CD4-positive, alpha-beta memory T cell (primary cell): ENCODE measurements around the gene RASL10B. TPM values are rescaled to one million over a fixed set of nuclear protein-coding genes. Genes with fewer than 3 reads are reported as not detected.

ENCODE experiments used
- CTCF ChIA-PET: fragments of 350-600 bp; sonication (Branson Sonifier 250); formaldehyde crosslinking; loops from one replicate; lab custom pipeline; 2021; ENCODE audit warnings: inconsistent platforms; ENCODE audit not compliant: partially characterized antibody; lab: Charles Lee
- POLR2A ChIA-PET: fragments of 350-600 bp; sonication (Branson Sonifier 250); formaldehyde crosslinking; loops from one replicate; lab custom pipeline; 2021; ENCODE audit not compliant: partially characterized antibody; lab: Charles Lee
- DNase-seq, 5 donors: peaks; one replicate each; pipeline versions ENCODE4 v3.0.0 to v3.0.0-alpha.2; 2020 to 2022; ENCODE audit warnings: mixed read lengths in 1 of 5
- H3K27ac ChIP-seq: one replicate; pipeline ENCODE4 v1.7.0; 2013; ENCODE audit warnings: low read depth, low read length
- H3K27me3 ChIP-seq: 2 replicates; pipeline ENCODE4 v1.7.0; 2013; ENCODE audit warnings: mild to moderate bottlenecking, low read length, moderate library complexity; ENCODE audit not compliant: insufficient read depth
- H3K36me3 ChIP-seq: 2 replicates; pipeline ENCODE4 v1.7.0; 2013; ENCODE audit warnings: mild to moderate bottlenecking, low read length, moderate library complexity; ENCODE audit not compliant: insufficient read depth
- H3K4me1 ChIP-seq: 2 replicates; pipeline ENCODE4 v1.7.0; 2013; ENCODE audit warnings: mild to moderate bottlenecking, low read length, moderate library complexity; ENCODE audit not compliant: insufficient read depth
- H3K4me3 ChIP-seq, 2 donors: one replicate each; pipeline ENCODE4 v1.7.0; 2013; ENCODE audit warnings: low read length in 2 of 2, mild to moderate bottlenecking in 1 of 2
- H3K9me3 ChIP-seq, 2 donors: one replicate each; pipeline ENCODE4 v1.7.0; 2013; ENCODE audit warnings: low read length in 2 of 2, control low read depth in 1 of 2; ENCODE audit not compliant: control insufficient read depth in 1 of 2
- H3K27ac Mint-ChIP-seq, 7 donors: one replicate each; pipeline ENCODE4 v1.8.0; 2020 to 2021; ENCODE audit warnings: mixed read lengths in 7 of 7, mild to moderate bottlenecking in 6 of 7, inconsistent platforms in 3 of 7, moderate library complexity in 3 of 7
- H3K27me3 Mint-ChIP-seq, 2 donors: one replicate each; pipeline ENCODE4 v1.8.0; 2020 to 2021; ENCODE audit warnings: mixed read lengths in 2 of 2
- H3K36me3 Mint-ChIP-seq, 2 donors: one replicate each; pipeline ENCODE4 v1.8.0; 2020 to 2021; ENCODE audit warnings: mixed read lengths in 2 of 2, inconsistent platforms in 1 of 2, mild to moderate bottlenecking in 1 of 2
- H3K4me1 Mint-ChIP-seq, 4 donors: one replicate each; pipeline ENCODE4 v1.8.0; 2020 to 2021; ENCODE audit warnings: mixed read lengths in 4 of 4, mild to moderate bottlenecking in 1 of 4
- H3K4me3 Mint-ChIP-seq, 8 donors: one replicate each; pipeline ENCODE4 v1.8.0; 2020 to 2021; ENCODE audit warnings: mixed read lengths in 8 of 8, mild to moderate bottlenecking in 7 of 8, moderate library complexity in 6 of 8, inconsistent platforms in 3 of 8
- H3K9me3 Mint-ChIP-seq, 8 donors: one replicate each; pipeline ENCODE4 v1.8.0; 2020 to 2021; ENCODE audit warnings: mixed read lengths in 8 of 8, mild to moderate bottlenecking in 5 of 8, inconsistent platforms in 3 of 8, moderate library complexity in 1 of 8
- intact Hi-C: fragments of 100-400 bp; cut with micrococcal nuclease; formaldehyde crosslinking; loops from one replicate; pipeline ENCODE4 v1.15.1; 2023
- polyA plus RNA-seq, 2 donors: library from polyadenylated mRNA; unstranded; fragments of 300-500 nt; fragmentation: Illumina TruSeq; gene quantifications; one replicate each; pipeline ENCODE4 v1.2.3, GENCODE V29; 2021
- total RNA-seq, 2 experiments: library from RNA; stranded (reverse); gene quantifications; one replicate each; pipeline ENCODE4 v1.2.3, GENCODE V29; 2021

RASL10B gene
- total and polyA plus RNA-seq, 4 experiments from 2014 or later = 0.15 TPM; not detected in 2

DNA sequence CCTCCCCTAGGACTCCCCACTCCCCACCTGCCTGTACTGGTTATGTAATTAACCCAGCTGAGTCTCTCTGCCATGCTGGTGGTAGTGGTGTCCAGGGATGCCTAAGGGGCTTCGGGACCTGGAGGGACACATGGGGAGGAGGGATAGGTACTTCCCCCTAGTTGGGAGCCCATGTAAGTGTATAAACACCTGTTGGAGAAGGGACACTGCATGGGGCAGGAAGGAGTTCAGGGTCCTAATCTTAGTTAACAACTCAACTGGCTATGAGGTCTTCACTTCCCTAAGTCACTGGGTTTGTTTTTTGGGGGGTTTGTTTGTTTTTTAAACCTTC, 1.3 kb downstream of the RASL10B start:
- no peak for DNase-seq
- no peaks in the 10 kb centered on the region for H3K9me3 Mint-ChIP-seq
- H3K4me1 Mint-ChIP-seq = peaks cover 9 to 32% (median 18%) of the 10 kb centered on the region in 4 donors
- H3K4me3 Mint-ChIP-seq = peak overlapping the region; percentile 67 to 82 (median 74)
- peaks cover 2 to 12% of the 10 kb centered on the region in 2 donors for H3K36me3 Mint-ChIP-seq
- POLR2A ChIA-PET = no interaction called here
- Histone ChIP-seq H3K4me3 (no peak overlapping the region), H3K36me3 (no peaks in the 10 kb centered on the region), H3K27me3 (no peaks in the 10 kb centered on the region), H3K9me3 (no peaks in the 10 kb centered on the region), H3K4me1 (peaks cover 12% of the 10 kb centered on the region), H3K27ac (no peak overlapping the region)
- H3K27me3 Mint-ChIP-seq = no peaks in the 10 kb centered on the region
- intact Hi-C loops = no loop called here
- H3K27ac Mint-ChIP-seq = peak overlapping the region in 2 of 7 donors; percentile 30 to 51
- CTCF ChIA-PET = no interaction called here

DNA sequence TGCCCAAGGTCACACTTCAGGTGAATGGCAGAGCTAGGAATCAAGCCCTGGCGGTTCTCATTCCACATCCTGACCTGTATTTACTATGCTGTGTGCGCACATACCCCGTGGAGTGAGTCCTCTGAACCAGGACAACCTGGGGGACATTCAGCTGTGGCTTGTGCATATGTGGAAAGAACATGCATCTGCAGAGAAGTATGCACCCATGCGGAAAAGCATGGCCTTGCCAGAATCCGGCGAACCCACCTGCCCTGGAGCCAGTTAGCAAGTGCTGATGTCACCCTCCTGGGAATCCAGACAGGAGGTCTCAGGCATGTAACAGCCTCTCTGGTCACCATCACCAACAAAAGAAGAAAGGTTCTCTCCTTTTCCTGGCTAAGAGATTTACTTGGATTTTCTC, 1.9 kb downstream of the RASL10B start:
- Histone ChIP-seq H3K4me1 (peaks cover 12% of the 10 kb centered on the region), H3K27ac (no peak overlapping the region), H3K36me3 (no peaks in the 10 kb centered on the region), H3K4me3 (no peak overlapping the region), H3K9me3 (no peaks in the 10 kb centered on the region), H3K27me3 (no peaks in the 10 kb centered on the region)
- H3K4me1 Mint-ChIP-seq = peaks cover 9 to 32% (median 18%) of the 10 kb centered on the region in 4 donors
- peak overlapping the region in 1 of 7 donors; percentile 63 for H3K27ac Mint-ChIP-seq
- H3K9me3 Mint-ChIP-seq = no peaks in the 10 kb centered on the region
- no peaks in the 10 kb centered on the region for H3K27me3 Mint-ChIP-seq
- CTCF ChIA-PET = no interaction called here
- no peak for DNase-seq
- POLR2A ChIA-PET = no interaction called here
- intact Hi-C loops = no loop called here
- peaks cover 0 to 9% of the 10 kb centered on the region in 2 donors for H3K36me3 Mint-ChIP-seq
- H3K4me3 Mint-ChIP-seq = peak overlapping the region in 4 of 8 donors; percentile 34 to 77 (median 62)

GRCh38 chr17:35734396-35734795, 3.0 kb downstream of the RASL10B start:
- no peaks in the 10 kb centered on the region for H3K9me3 ChIP-seq
- POLR2A ChIA-PET = no interaction called here
- intact Hi-C loops = no loop called here
- H3K27me3 Mint-ChIP-seq = no peaks in the 10 kb centered on the region
- no peak overlapping the region for H3K4me3 ChIP-seq
- no peak for DNase-seq
- H3K27ac Mint-ChIP-seq = no peak overlapping the region
- no peaks in the 10 kb centered on the region for H3K9me3 Mint-ChIP-seq
- no peaks in the 10 kb centered on the region for H3K36me3 ChIP-seq
- H3K4me3 Mint-ChIP-seq = no peak overlapping the region
- peaks cover 9 to 27% (median 18%) of the 10 kb centered on the region in 4 donors for H3K4me1 Mint-ChIP-seq
- H3K27me3 ChIP-seq = no peaks in the 10 kb centered on the region
- peaks cover 12% of the 10 kb centered on the region for H3K4me1 ChIP-seq
- H3K27ac ChIP-seq = no peak overlapping the region
- CTCF ChIA-PET = interaction anchor here (0.7 kb wide), 1 partner anchor 30 kb away, joined by 3 read pairs; no protein-coding TSS in a partner anchor
- peaks cover 0 to 6% of the 10 kb centered on the region in 2 donors for H3K36me3 Mint-ChIP-seq

- Histone ChIP-seq H3K4me1 (peaks cover 12% of the 10 kb centered on the region), H3K4me3 (no peak overlapping the region), H3K36me3 (no peaks in the 10 kb centered on the region), H3K9me3 (no peaks in the 10 kb centered on the region), H3K27ac (no peak overlapping the region), H3K27me3 (no peaks in the 10 kb centered on the region)
- Mint-ChIP-seq H3K9me3 (no peaks in the 10 kb centered on the region), H3K4me3 (peak overlapping the region in 1 of 8 donors; percentile 8), H3K27me3 (peaks cover 4 to 8% of the 10 kb centered on the region in 2 donors), H3K27ac (peak overlapping the region in 2 of 7 donors; percentile 9 to 66), H3K4me1 (peaks cover 11 to 24% (median 17%) of the 10 kb centered on the region in 4 donors), H3K36me3 (peaks cover 0 to 4% of the 10 kb centered on the region in 2 donors)
- ChIA-PET POLR2A (no interaction called here), CTCF (no interaction called here)
- no peak for DNase-seq
- intact Hi-C loops = no loop called here
Observed at GRCh38 chr17:35735036-35735805, 3.8 kb downstream of the RASL10B start.

DNA sequence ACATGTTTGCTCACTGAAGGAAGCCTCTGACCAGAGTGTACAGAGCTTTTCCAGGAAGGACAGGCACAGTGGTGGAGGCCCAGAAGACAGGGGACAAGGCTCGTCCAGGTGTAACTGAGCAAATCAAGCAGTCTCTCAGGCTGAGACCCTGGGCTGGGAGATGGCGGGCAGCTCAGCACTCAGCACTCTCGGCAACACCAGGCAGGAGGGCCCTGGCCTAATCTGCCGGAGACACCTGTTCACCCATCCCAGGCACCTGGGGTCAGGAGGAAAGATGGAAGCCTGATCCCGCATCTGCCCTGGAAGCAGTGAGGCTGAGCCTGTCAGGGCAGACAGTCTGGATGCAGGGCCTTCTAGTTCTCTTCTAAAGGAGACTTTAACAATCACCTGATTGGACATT, 4.8 kb downstream of the RASL10B start:
- Histone ChIP-seq H3K4me1 (peaks cover 2% of the 10 kb centered on the region), H3K27ac (no peak overlapping the region), H3K36me3 (no peaks in the 10 kb centered on the region), H3K27me3 (no peaks in the 10 kb centered on the region), H3K4me3 (no peak overlapping the region), H3K9me3 (no peaks in the 10 kb centered on the region)
- intact Hi-C loops = no loop called here
- Mint-ChIP-seq H3K27me3 (peaks cover 4 to 13% of the 10 kb centered on the region in 2 donors), H3K4me1 (peaks cover 2 to 17% (median 10%) of the 10 kb centered on the region in 4 donors), H3K9me3 (no peaks in the 10 kb centered on the region), H3K27ac (no peak overlapping the region), H3K36me3 (no peaks in the 10 kb centered on the region), H3K4me3 (no peak overlapping the region)
- POLR2A ChIA-PET = no interaction called here
- CTCF ChIA-PET = interaction anchor here (0.8 kb wide), 1 partner anchor 28 kb away, joined by 3 read pairs; no protein-coding TSS in a partner anchor
- DNase-seq = no peak

GRCh38 chr17:35738519-35739133, 7.2 kb downstream of the RASL10B start:
- Mint-ChIP-seq H3K4me3 (no peak overlapping the region), H3K36me3 (no peaks in the 10 kb centered on the region), H3K4me1 (peaks cover 3 to 16% (median 10%) of the 10 kb centered on the region in 4 donors), H3K27me3 (peaks cover 14 to 27% of the 10 kb centered on the region in 2 donors), H3K27ac (no peak overlapping the region), H3K9me3 (no peaks in the 10 kb centered on the region)
- H3K36me3 ChIP-seq = no peaks in the 10 kb centered on the region
- H3K4me3 ChIP-seq = no peak overlapping the region
- intact Hi-C loops = no loop called here
- DNase-seq = no peak
- H3K27me3 ChIP-seq = no peaks in the 10 kb centered on the region
- ChIA-PET CTCF (interaction anchor here (1.0 to 1.9 kb wide), 3 partner anchors 9 to 25 kb away, joined by 4 to 7 read pairs (median 4); no protein-coding TSS in a partner anchor), POLR2A (no interaction called here)
- no peak overlapping the region for H3K27ac ChIP-seq
- H3K4me1 ChIP-seq = no peaks in the 10 kb centered on the region
- H3K9me3 ChIP-seq = no peaks in the 10 kb centered on the region

DNA sequence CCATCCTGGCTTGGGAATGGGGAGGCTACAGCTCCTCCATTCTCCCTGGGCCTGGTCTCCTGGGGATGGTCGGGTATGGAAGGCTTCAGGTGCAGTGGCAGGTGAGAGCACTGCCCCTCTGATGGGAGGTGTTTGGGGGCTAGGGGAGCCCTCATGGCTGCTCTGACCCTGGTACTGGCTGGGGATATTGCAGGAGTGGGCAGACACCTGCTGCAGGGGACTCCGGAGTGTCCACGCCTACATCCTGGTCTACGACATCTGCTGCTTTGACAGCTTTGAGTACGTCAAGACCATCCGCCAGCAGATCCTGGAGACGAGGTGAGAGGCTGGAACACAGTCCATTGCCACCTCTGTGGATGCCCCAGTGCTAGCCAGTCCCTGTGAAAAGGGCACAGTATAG, 8.8 kb downstream of the RASL10B start:
- Mint-ChIP-seq H3K9me3 (no peaks in the 10 kb centered on the region), H3K27ac (no peak overlapping the region), H3K4me1 (peaks cover 3 to 16% (median 10%) of the 10 kb centered on the region in 4 donors), H3K27me3 (peaks cover 17 to 33% of the 10 kb centered on the region in 2 donors), H3K4me3 (no peak overlapping the region), H3K36me3 (no peaks in the 10 kb centered on the region)
- Histone ChIP-seq H3K36me3 (no peaks in the 10 kb centered on the region), H3K4me3 (no peak overlapping the region), H3K4me1 (no peaks in the 10 kb centered on the region), H3K27ac (no peak overlapping the region), H3K9me3 (no peaks in the 10 kb centered on the region), H3K27me3 (no peaks in the 10 kb centered on the region)
- CTCF ChIA-PET = interaction anchor here (1.9 kb wide), 1 partner anchor 24 kb away, joined by 6 read pairs; no protein-coding TSS in a partner anchor
- POLR2A ChIA-PET = no interaction called here
- DNase-seq = no peak
- intact Hi-C loops = no loop called here
